ES-I3 (cell line): Measurements from ENCODE around the gene WNT4.
A peak's percentile ranks its signal among the peaks of the same experiment; 100 is the strongest.

Experiments used
- H3K36me3 ChIP-seq: 2 replicates; pipeline ENCODE4 v1.6.1; 2013; ENCODE audit warnings: mild to moderate bottlenecking, low read length, control low read depth, moderate library complexity; ENCODE audit not compliant: insufficient read depth
- H3K4me1 ChIP-seq: 2 replicates; pipeline ENCODE4 v1.6.1; 2013; ENCODE audit warnings: mild to moderate bottlenecking, control low read depth, low read length; ENCODE audit not compliant: insufficient read depth
- H3K9ac ChIP-seq: 2 replicates; pipeline ENCODE4 v1.6.1; 2013; ENCODE audit warnings: low read depth, mild to moderate bottlenecking, low read length, moderate library complexity
- H3K9me3 ChIP-seq: 2 replicates; pipeline ENCODE4 v1.6.1; 2013; ENCODE audit warnings: mild to moderate bottlenecking, low read length, moderate library complexity; ENCODE audit not compliant: control insufficient read depth, insufficient read depth

WNT4 gene

GRCh38 chr1:22153660-22154437, 11.0 kb upstream of the WNT4 start:
- Histone ChIP-seq H3K36me3 (no peaks in the 10 kb centered on the region), H3K9me3 (no peaks in the 10 kb centered on the region), H3K4me1 (no peaks in the 10 kb centered on the region), H3K9ac (no peak overlapping the region)

GRCh38 chr1:22150923-22151322, 8.0 kb upstream of the WNT4 start:
- Histone ChIP-seq H3K4me1 (no peaks in the 10 kb centered on the region), H3K9ac (no peak overlapping the region), H3K36me3 (no peaks in the 10 kb centered on the region), H3K9me3 (no peaks in the 10 kb centered on the region)

GRCh38 chr1:22142315-22143064, 407 bp downstream of the WNT4 start:
- Histone ChIP-seq H3K9ac (peak overlapping the region; percentile 59), H3K4me1 (peaks cover 18% of the 10 kb centered on the region), H3K36me3 (no peaks in the 10 kb centered on the region), H3K9me3 (no peaks in the 10 kb centered on the region)

GRCh38 chr1:22141554-22142314, 1.2 kb downstream of the WNT4 start:
- H3K36me3 ChIP-seq: no peaks in the 10 kb centered on the region
- peak overlapping the region; percentile 59; the same call in 1 of the 2 replicates for H3K9ac ChIP-seq
- H3K9me3 ChIP-seq: no peaks in the 10 kb centered on the region
- H3K4me1 ChIP-seq: peaks cover 24% of the 10 kb centered on the region

GRCh38 chr1:22140694-22141093, 2.2 kb downstream of the WNT4 start:
- Histone ChIP-seq H3K9me3 (no peaks in the 10 kb centered on the region), H3K36me3 (no peaks in the 10 kb centered on the region), H3K4me1 (peaks cover 28% of the 10 kb centered on the region), H3K9ac (no peak overlapping the region)

GRCh38 chr1:22139817-22140216, 3.1 kb downstream of the WNT4 start:
- H3K9ac ChIP-seq: no peak overlapping the region
- no peaks in the 10 kb centered on the region for H3K36me3 ChIP-seq
- H3K4me1 ChIP-seq: peaks cover 28% of the 10 kb centered on the region
- H3K9me3 ChIP-seq: no peaks in the 10 kb centered on the region

GRCh38 chr1:22139066-22139594, 3.8 kb downstream of the WNT4 start:
- H3K36me3 ChIP-seq: no peaks in the 10 kb centered on the region
- H3K9ac ChIP-seq: no peak overlapping the region
- peaks cover 32% of the 10 kb centered on the region for H3K4me1 ChIP-seq
- H3K9me3 ChIP-seq: no peaks in the 10 kb centered on the region

- Histone ChIP-seq H3K9me3 (no peaks in the 10 kb centered on the region), H3K4me1 (peaks cover 41% of the 10 kb centered on the region), H3K9ac (no peak overlapping the region), H3K36me3 (no peaks in the 10 kb centered on the region)
These were observed 5.7 kb downstream of the WNT4 start for GRCh38 chr1:22137004-22137720.

GRCh38 chr1:22133931-22134324, 9.0 kb downstream of the WNT4 start:
- peaks cover 26% of the 10 kb centered on the region; the same call in 1 of the 2 replicates for H3K4me1 ChIP-seq
- H3K9ac ChIP-seq: no peak overlapping the region
- no peaks in the 10 kb centered on the region for H3K36me3 ChIP-seq
- no peaks in the 10 kb centered on the region for H3K9me3 ChIP-seq

GRCh38 chr1:22133247-22133930, 9.5 kb downstream of the WNT4 start:
- Histone ChIP-seq H3K4me1 (peaks cover 26% of the 10 kb centered on the region; the same call in 1 of the 2 replicates), H3K9ac (no peak overlapping the region), H3K36me3 (no peaks in the 10 kb centered on the region), H3K9me3 (no peaks in the 10 kb centered on the region)

GRCh38 chr1:22132517-22133235, 10.2 kb downstream of the WNT4 start:
- Histone ChIP-seq H3K4me1 (peaks cover 25% of the 10 kb centered on the region; the same call in 1 of the 2 replicates), H3K9me3 (no peaks in the 10 kb centered on the region), H3K9ac (no peak overlapping the region), H3K36me3 (no peaks in the 10 kb centered on the region)

- Histone ChIP-seq H3K9me3 (no peaks in the 10 kb centered on the region), H3K4me1 (peaks cover 19% of the 10 kb centered on the region; the same call in 1 of the 2 replicates), H3K36me3 (no peaks in the 10 kb centered on the region), H3K9ac (no peak overlapping the region)
These were observed 10.9 kb downstream of the WNT4 start for GRCh38 chr1:22131875-22132486.
